Fibroblast of skin of right biceps (primary cell): ENCODE results near the gene NAT9.

Experiments
- DNase-seq: peaks from one replicate; pipeline ENCODE4 v3.0.0-alpha.2; 2013

NAT9 gene

GRCh38 chr17:74742153-74742515, 34.0 kb downstream of the NAT9 start:
- DNase-seq, result no peak

GRCh38 chr17:74740641-74741387, 35.3 kb downstream of the NAT9 start:
- DNase-seq, result no peak

- no peak for DNase-seq
These were observed 36.0 kb downstream of the NAT9 start for GRCh38 chr17:74740173-74740572.

- DNase-seq, result no peak
These were observed 36.8 kb downstream of the NAT9 start for GRCh38 chr17:74739227-74739831.

- no peak for DNase-seq
These were observed 37.8 kb downstream of the NAT9 start for GRCh38 chr17:74738051-74738996.

GRCh38 chr17:74737299-74738050, 38.7 kb downstream of the NAT9 start:
- no peak for DNase-seq

- no peak for DNase-seq
These were observed 39.4 kb downstream of the NAT9 start, which contains the start of gene RAB37 for GRCh38 chr17:74736513-74737298. Gene RAB37, plus strand, starts transcription at chr17:74737256. Its CDS starts 17 bp downstream, at chr17:74737273.

GRCh38 chr17:74734256-74734655, 41.9 kb downstream of the NAT9 start:
- no peak for DNase-seq

GRCh38 chr17:74733365-74734122, 42.6 kb downstream of the NAT9 start:
- no peak for DNase-seq

- no peak for DNase-seq
These were observed 43.9 kb downstream of the NAT9 start for GRCh38 chr17:74732042-74732867.

- no peak for DNase-seq
These were observed 44.9 kb downstream of the NAT9 start for GRCh38 chr17:74731347-74731605.

- DNase-seq, result no peak
These were observed 45.4 kb downstream of the NAT9 start for GRCh38 chr17:74730491-74731346.

GRCh38 chr17:74729866-74730265, 46.3 kb downstream of the NAT9 start:
- DNase-seq, result no peak

GRCh38 chr17:74729368-74729767, 46.8 kb downstream of the NAT9 start:
- no peak for DNase-seq

GRCh38 chr17:74728702-74729075, 47.5 kb downstream of the NAT9 start:
- no peak for DNase-seq

- DNase-seq, result no peak
These were observed 48.0 kb downstream of the NAT9 start for GRCh38 chr17:74728033-74728701.

GRCh38 chr17:74725111-74725510, 51.0 kb downstream of the NAT9 start:
- DNase-seq, result no peak

GRCh38 chr17:74723891-74724290, 52.3 kb downstream of the NAT9 start:
- no peak for DNase-seq

GRCh38 chr17:74722782-74723181, 53.4 kb downstream of the NAT9 start:
- DNase-seq, result no peak
